NCI-H1092 (cell line): ENCODE data around the gene TXK.
"Not testable (repeated sequence)": the region's sequence is repeated elsewhere in the genome, so short reads cannot be mapped to it uniquely, and the experiment has no call there.

Source experiments
- DNase-seq: peaks from one replicate; lab custom pipeline; 2025; lab: John Stamatoyannopoulos, UW

Gene TXK

GRCh38 chr4:48134081-48134480 is at the start of gene TXK:
TSS of gene TXK (minus strand) at chr4:48134250. CDS start at chr4:48134170, 80 bp downstream.
- no peak for DNase-seq

- no peak for DNase-seq
These were observed 46.2 kb upstream of the TXK start for GRCh38 chr4:48180234-48180633.

GRCh38 chr4:48178931-48179330 is 44.9 kb upstream of the TXK start:
- no peak for DNase-seq

GRCh38 chr4:48175806-48176205 is 41.8 kb upstream of the TXK start:
- no peak for DNase-seq

- no peak for DNase-seq
These were observed 41.3 kb upstream of the TXK start for GRCh38 chr4:48175328-48175727.

GRCh38 chr4:48173056-48173991 is 39.3 kb upstream of the TXK start:
- DNase-seq: no peak

GRCh38 chr4:48172651-48173050 is 38.6 kb upstream of the TXK start:
- no peak for DNase-seq

GRCh38 chr4:48169636-48170035 is 35.6 kb upstream of the TXK start:
- DNase-seq: no peak

- DNase-seq: no peak
These were observed 33.7 kb upstream of the TXK start for GRCh38 chr4:48167538-48168263.

GRCh38 chr4:48164561-48164960 is 30.5 kb upstream of the TXK start:
- not testable (repeated sequence) for DNase-seq

GRCh38 chr4:48163746-48164145 is 29.7 kb upstream of the TXK start:
- no peak for DNase-seq

GRCh38 chr4:48162162-48162561 is 28.1 kb upstream of the TXK start:
- DNase-seq: no peak

GRCh38 chr4:48157271-48157670 is 23.2 kb upstream of the TXK start:
- DNase-seq: no peak

- DNase-seq: no peak
These were observed 22.4 kb upstream of the TXK start for GRCh38 chr4:48156423-48156822.

GRCh38 chr4:48153791-48154550 is 19.9 kb upstream of the TXK start:
- DNase-seq: no peak

- no peak for DNase-seq
These were observed 18.2 kb upstream of the TXK start for GRCh38 chr4:48152259-48152658.

- DNase-seq: no peak
These were observed 15.8 kb upstream of the TXK start for GRCh38 chr4:48149827-48150370.

GRCh38 chr4:48147621-48148020 is 13.6 kb upstream of the TXK start:
- DNase-seq: no peak

- peak; percentile 7 for DNase-seq
These were observed 7.0 kb upstream of the TXK start for GRCh38 chr4:48141048-48141447.

- no peak for DNase-seq
These were observed 5.6 kb upstream of the TXK start for GRCh38 chr4:48139691-48140090.

- DNase-seq: no peak
These were observed 4.9 kb upstream of the TXK start for GRCh38 chr4:48138936-48139335.

- DNase-seq: no peak
These were observed 4.5 kb upstream of the TXK start for GRCh38 chr4:48138511-48138910.
